CD4-positive, alpha-beta T cell treated with Interferon gamma for 1 hour (primary cell): ENCODE data around the gene LIMA1.
A peak's percentile ranks its signal among the peaks of the same experiment; 100 is the strongest.
"Not testable (repeated sequence)": the region's sequence is repeated elsewhere in the genome, so short reads cannot be mapped to it uniquely, and the experiment has no call there.

ENCODE experiments used
- DNase-seq: peaks from one replicate; pipeline ENCODE4 v3.0.0-alpha.2; 2020

LIMA1 gene

DNA sequence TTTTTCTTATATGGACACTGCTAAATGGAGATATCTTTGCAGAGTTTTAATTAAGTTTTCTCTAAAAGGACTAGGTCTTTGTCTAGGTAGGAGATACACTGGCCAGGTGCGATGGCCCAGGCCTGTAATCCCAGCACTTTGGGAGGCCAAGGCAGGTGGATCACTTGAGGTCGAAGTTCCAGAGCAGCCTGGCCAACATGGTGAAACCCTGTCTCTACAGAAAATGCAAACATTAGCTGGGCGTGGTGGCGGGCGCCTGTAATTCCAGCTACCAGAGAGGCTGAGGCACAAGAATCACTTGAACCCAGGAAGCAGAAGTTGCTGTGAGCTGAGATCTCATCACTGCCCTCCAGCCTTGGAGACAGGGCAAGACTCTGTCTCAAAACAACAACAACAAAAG is 99.1 kb downstream of the LIMA1 start:
- no peak for DNase-seq

DNA sequence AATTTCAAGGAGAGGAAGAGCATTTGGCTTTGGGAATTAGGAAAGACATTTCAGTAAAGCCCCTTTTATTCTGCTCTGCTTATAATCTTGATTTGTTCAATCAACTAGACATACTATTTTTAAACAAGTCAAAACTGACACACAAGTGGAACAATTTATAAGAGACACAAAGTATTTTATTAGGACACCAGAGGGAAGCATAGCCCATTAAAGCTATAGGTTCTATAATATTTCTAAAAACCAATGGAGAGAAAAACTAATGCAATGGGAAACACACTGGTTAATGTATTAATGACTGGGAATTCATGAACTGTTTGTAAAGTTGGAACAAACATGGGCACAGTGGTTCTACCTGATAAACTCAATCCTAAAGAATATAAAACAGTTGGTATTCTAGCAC is 100.9 kb downstream of the LIMA1 start:
- DNase-seq: no peak

DNA sequence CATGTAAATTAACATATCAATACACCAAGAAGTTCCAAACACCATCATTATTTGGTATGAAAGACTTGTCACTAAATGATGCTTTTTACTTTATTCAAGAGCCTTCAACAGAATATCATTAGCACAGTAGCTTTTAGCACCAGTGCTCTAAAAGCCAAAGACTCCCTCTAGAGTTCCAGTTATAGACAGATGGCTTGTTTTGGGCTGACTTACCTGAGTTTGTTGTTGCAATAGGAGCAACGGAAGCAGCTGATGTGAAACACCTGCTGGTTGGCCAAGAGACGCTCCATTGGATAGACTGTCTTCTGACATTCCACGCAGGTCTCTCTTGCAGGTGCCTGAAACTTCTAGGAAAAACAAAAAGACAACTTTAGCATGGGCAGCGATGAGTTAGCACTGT is 101.6 kb downstream of the LIMA1 start:
- DNase-seq: no peak

DNA sequence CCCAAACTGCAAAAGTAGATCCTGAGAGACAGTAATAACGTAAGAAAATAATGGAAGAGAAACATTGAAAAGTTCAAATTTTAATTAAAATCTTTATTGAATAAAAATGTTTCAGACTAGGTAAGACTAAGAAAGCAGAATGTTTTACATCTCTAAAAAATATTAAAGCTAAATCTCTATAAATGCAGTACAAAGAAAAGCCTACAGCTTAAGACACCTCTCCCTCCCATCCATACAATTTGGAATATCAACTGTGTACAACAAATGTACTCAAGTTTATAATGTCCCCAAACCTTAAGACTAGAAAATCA is 107.6 kb downstream of the LIMA1 start:
- DNase-seq: no peak

DNA sequence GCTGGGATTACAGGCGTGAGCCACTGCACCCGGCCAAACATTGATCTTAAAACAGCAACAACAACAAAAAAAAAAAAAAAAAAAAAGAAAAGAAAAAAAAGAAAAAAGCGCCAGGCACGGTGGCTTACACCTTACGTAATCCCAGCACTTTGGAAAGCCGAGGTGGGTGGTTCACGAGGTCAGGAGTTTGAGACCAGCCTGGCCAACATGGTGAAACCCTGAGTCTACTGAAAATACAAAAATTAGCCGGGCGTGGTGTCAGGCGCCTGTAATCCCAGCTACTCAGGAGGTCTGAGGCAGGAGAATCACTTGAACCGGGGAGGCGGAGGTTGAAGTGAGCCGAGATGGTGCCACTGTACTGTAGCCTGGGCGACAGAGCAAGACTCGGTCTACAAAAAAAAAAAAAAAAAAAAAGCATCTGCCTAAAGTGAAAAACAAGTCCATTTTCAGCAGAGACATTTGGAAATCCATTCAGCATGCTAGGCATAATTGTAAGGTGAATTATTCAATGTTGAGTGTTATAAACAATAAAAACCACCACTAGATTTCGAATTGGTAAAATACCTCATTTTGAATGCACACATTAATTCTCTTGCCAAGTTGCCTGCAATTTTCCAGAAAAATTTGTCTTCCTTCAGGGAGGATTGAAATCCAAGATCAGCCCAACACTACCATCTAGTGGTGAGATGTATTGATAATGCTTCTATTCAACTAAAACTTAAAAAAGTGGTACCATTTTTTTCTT is 108.2 kb downstream of the LIMA1 start:
- no peak for DNase-seq

DNA sequence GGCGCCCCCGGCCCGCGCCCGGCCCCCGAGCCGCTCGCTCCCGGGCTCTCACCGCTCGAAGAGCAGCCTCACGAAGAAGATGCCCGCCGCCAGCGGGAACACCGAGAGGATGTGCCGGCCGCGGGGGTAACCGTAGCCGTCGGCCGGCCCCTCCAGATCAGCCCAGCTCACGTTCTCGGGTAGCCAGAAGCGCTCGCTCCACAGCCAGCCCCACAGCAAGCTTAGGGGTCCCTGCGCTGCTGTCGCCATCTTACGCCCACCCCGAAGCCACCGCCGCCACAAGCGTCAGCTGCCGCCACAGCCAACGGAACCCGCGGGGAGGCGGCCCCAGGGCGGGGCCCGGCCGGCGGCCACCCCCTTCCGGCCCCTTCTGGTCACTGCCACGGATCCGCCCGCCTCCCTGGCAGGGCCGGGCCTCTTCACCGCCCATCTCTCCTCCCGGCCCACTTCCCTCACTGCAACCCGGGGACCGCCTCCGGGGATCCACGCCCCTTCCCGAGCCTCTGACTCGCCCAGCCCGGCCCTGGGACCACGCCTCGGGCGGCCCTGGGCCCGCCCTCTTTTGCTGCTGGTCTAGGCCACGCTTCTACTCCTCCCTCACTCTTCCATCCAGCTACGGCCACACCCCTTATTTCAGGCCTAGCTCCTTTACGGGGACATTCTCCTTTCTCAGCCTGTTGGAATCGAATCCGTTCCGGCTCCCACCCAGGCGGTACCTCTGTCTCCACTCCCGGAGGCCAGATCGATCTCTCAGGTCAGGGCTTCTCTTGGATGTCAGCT is 116.1 kb downstream of the LIMA1 start, which contains the start of gene CERS5:
Gene CERS5 (minus strand): TSS at position 321 of the 780 bp plus-strand sequence. CDS start 72 bp downstream, at position 249.
- DNase-seq: peak; percentile 98

DNA sequence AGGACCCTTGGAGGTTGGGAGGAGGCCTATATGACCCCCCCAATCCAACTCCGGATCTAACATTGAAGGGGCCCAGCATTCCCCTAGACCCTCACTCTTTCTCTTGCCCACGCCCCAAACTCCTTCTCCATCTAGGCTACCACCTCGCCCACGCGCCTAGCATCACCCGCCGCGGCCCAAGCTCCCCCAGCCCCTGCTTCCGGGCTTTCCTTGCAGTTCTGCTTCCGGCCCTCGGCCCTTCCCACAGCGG is 116.6 kb downstream of the LIMA1 start:
- DNase-seq: no peak

DNA sequence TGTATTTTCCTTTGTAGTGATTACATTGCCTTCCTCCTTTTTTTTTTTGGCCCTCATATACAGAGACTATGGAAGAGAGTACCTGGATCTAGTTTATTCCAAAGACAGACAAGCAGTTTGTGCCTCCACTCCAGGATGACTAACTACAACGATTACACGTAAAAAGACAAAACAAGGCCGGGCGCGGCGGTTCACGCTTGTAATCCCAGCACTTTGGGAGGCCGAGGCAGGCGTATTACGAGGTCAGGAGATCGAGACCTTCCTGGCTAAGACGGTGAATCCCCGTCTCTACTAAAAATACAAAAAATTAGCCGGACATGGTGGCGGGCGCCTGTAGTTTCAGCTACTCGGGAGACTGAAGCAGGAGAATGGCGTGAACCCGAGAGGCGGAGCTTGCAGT is 118.4 kb downstream of the LIMA1 start:
- no peak for DNase-seq

DNA sequence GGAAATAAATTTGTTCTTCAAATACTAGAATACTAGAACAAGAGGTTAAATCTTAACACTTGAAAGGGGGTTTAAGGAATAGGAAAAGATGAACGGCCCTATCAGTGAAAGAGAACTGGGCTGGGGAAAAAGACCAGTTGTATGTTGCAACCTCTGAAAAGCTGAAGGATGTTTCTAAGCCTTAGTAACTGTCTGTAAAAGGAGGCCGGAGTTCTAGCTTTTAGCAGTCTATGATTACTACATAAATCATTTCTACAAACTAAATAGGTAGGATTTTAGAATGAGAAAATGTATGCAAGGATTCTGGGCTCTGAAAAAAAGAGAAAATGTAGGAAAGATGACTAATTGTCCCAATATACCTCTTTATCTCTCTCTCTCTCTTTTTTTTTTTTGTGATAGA is 121.1 kb downstream of the LIMA1 start:
- no peak for DNase-seq

DNA sequence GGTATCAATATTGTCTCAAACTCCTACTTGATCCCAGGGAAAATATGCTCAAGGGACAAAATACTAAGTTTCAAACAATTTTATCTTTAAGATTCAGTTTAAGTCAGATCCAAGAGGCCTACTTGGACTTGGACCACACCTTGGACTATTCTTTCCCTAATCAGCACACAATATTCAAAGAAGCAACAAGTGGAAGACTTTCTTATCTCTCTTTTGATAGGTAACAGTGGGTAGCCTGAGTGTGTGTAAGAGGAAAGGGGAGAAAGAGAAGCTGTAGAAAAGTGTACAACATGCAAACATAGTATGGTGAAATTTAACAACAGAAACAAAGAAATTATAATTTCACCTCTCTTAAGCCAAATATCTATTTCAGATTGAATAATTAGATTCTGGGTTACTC is 122.7 kb downstream of the LIMA1 start:
- no peak for DNase-seq

DNA sequence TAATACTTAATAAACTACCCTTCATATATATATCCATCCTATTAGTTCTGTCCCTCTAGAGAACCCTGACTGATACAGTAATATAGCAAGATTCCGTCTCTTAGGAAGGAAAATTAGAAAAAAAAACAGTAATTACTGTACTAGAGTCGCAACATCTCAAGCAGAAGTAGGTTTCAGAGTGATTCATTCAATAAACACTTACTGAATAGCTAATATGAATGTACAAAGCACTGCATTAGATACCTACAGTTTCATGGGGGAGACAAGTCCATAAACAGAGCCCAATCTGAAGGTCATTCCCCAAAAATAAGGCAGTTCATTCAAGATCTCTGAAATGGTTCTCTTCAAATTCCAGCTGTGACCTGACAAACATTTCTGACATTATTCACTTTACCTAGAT is 126.1 kb downstream of the LIMA1 start:
- no peak for DNase-seq

DNA sequence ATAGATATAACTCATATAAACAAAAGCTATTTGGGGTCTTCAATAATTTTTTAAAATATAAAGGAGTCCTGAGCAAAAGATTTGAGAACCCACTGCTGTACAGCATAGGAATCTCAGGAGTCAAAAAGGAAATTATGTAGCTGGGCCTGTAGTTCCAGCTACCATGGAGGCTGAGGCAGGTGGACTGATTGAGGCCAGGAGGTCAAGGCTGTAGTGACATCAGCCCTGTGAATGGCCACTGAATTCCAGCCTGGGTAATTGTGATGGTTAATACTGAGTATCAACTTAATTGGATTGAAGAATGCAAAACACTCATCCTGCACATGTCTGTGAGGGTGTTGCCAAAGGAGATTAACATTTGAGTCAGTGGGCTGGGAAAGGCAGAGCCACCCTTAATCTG is 126.7 kb downstream of the LIMA1 start:
- DNase-seq: no peak

DNA sequence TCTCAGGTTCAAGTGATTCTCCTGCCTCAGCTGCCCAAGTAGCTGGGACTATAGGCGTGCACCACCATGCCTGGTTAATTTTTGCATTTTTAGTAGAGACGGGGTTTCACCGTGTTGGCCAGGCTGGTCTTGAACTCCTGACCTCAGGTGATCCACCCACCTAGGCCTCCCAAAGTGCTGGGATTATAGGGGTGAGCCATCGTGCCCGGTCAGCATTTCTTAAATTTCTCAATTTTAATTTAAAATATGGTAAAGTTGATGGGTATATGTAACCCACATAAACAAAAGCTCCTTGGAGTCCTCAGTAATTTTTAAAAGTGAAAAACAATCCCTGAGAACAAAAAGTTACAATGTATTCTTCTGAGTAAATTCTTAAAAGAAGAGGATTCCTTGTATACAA is 128.4 kb downstream of the LIMA1 start:
- not testable (repeated sequence) for DNase-seq

DNA sequence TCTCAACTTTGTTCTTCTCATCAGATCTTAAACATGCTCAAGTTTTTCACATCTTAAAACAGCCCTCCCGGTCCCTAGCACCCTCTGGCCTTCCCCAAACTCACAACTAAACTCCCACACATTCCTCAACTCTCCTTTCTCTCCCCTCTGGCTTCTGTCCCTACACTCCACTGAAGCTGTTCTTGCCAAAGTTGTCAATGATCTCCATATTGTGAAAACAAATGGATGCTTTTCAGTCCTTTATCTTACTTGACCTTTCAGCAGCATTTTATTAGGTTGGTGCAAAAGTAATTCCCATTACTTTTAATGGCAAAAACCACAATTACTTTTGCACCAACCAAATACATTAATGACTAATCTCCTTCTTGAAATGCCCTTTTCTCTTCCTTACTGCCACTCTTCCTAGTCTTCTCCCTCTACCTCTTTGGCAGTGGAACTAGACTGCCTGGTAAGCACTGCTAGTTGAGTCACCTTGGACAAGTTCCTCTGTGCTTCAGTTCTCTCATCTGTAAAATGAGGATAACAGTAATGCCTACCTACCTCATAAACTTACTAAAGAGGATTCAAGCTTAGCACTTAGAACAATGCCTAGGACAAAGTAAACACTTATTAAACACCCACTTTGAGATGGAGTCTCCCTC is 132.2 kb downstream of the LIMA1 start:
- DNase-seq: no peak

DNA sequence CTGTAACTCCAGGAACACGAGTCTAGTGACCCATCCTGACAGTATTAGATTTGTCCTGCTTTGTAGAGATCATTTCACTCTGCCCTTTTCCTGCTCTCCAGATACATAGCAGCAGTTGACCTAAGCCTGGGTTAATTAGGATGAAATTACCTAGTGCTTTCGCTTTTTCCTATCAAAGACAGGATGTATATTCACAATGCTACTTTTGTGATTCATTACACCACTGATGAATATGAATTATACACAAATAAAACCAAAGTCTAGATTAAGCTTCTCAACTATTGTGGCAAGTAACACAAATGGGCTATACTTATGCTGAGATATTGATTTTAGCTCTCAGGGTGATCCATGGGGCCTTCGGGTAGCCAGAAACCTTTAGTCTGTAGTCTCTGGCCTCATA is 134.0 kb downstream of the LIMA1 start:
- DNase-seq: no peak

DNA sequence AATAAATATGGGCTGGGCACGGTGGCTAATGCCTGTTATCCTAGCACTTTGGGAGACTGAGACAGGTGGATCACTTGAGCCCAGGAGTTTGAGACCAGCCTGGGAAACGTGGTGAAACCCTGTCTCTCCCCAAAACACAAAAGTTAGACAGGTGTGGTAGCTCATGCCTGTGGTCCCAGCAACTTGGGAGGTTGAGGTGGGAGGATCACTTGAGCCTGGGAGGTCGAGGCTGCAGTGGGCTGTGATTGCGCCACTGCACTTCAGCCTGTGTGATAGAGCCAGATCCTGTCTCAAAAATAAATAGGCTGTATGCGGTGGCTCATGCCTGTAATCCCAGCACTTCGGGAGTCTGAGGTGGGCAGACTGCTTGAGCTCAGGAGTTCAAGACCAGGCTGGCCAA is 135.3 kb downstream of the LIMA1 start:
- not testable (repeated sequence) for DNase-seq

DNA sequence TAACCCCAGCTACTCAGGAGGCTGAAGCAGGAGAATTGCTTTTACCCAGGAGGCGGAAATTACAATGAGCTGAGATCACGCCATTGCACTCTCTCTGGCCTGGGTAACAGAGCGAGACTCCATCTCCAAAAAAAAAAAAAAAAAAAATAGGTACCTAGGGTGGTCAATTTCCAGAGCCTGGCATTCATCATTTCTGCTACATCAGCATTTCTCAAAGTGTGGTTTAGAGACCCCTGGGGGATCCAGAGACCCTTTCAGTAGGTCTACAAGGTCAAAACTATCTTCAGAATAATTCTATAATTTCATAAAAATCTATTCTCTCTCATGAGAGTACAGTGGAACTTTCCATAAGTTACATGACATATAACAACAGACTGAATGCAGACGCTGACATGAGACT is 136.0 kb downstream of the LIMA1 start:
- no peak for DNase-seq

DNA sequence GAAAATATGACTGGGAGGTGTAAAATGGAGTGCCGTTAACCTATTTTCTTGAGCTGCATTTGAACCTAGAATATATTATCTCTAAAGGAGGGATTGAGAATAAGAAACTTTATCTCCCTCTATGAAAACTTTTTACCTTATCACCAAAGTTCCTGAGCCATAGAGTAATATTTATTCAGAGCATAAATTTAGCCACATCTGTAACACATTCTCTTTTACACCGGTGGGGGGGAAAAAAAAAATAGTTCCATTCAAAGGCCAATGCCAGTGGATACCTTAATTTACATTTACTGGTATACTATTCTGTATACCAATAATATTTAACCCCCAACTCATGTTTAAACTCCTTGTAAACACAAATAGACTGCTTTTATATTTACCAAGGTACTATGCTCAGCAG is 137.9 kb downstream of the LIMA1 start:
- DNase-seq: no peak

DNA sequence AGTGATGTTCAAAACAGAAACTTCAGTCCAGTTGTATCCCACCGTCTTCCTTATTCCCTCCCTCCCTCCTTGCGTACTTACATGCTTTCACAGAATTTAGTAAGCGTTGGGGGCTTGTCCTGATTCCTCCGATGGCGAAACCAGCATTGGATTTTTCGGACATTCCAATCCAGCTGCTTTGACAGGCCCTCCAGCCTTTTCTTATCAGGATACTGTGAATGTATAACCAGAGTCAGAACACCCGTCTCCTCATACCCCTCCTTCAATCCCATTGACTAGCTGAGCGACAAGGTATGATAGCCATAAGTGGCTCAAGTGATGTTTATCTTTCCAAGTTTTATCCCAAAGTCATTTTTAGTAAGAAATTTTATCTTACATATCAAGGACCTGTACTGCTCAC is 140.3 kb downstream of the LIMA1 start:
- no peak for DNase-seq

DNA sequence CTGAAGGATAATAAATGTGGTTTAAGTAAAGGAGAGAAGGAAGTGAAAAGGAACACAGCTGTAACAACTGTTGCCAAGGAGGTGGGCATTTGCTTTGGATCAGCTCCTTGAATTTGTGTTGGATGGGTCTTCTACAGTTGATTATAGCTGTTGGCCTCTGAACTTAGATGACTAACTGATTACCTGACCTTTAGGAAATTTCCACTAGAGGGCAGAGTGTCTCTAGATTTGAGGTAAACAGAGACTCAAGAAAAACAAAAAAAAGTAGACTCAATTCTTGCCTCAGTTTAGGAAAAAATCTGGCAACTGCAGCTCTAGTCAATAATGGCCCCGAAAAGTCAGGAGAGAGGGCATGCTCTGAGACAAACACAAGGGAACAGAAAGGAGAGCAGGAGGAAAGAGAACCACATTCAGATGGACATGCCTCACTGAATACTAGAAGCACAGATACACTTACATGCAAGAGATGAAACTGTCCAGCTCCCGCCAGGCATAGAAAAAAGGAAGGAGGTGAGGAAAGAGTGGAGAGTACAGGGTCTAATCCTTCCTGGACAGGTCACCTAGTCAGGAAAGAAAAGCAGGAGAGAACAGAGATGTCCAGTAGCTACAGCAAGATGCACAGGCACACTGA is 150.7 kb downstream of the LIMA1 start:
- DNase-seq: no peak

DNA sequence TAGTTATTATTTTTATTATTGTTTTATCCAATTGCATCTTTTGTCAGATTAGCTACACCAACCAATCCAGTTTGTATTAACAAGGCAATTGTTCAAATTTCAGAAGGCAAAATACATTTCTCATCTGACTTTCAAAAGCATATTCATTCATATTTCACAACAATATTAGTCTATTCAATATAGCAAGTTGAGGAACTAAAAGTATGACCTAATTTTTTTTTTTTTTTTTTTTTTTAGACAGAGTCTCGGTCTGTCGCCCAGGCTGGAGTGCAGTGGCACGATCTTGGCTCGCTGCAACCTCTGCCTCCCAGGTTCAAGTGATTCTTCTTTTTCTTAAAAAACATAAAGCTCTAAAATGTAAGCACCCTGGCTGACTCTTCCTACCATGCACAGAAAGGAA is 154.0 kb downstream of the LIMA1 start:
- no peak for DNase-seq

DNA sequence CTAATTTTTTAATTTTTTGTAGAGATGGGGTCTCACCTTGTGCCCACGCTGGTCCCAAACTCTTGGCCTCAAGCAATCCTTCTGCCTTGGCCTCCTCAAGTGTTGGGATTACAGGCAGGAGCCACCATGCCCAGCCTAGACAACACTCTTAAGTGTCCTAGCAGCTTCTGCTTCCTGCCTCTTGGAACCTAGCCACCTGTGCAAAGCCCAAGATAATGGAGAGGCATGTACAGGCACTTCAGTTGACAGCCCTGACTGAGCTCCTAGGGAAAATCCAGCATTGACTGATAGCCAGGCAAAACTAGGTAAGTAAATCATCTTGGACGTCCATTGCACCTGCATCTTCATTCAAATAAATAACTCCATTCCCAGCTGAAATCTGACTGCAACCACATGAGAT is 155.8 kb downstream of the LIMA1 start:
- no peak for DNase-seq
